ENCODE measurements around the gene EFCAB8.
"Not testable (repeated sequence)": the region's sequence is repeated elsewhere in the genome, so short reads cannot be mapped to it uniquely, and the experiment has no call there.

EFCAB8 gene

GRCh38 chr20:32886652-32887051, 27.9 kb downstream of the EFCAB8 start:
- DNase-seq (ENCODE audit: low spot score) = no peak

GRCh38 chr20:32887492-32887891, 28.8 kb downstream of the EFCAB8 start:
- no peak for DNase-seq (ENCODE audit: low spot score)

- DNase-seq (ENCODE audit: low spot score) = no peak
These were observed 29.9 kb downstream of the EFCAB8 start for GRCh38 chr20:32888636-32889035.

GRCh38 chr20:32889281-32889680, 30.6 kb downstream of the EFCAB8 start:
- DNase-seq (ENCODE audit: low spot score) = no peak

- DNase-seq (ENCODE audit: low spot score) = no peak
These were observed 32.8 kb downstream of the EFCAB8 start for GRCh38 chr20:32891491-32891890.

GRCh38 chr20:32891926-32892660, 33.4 kb downstream of the EFCAB8 start:
- no peak for DNase-seq (ENCODE audit: low spot score)

- DNase-seq (ENCODE audit: low spot score) = no peak
These were observed 34.7 kb downstream of the EFCAB8 start for GRCh38 chr20:32893263-32894025.

GRCh38 chr20:32894026-32894483, 35.3 kb downstream of the EFCAB8 start:
- peak; percentile 60 for DNase-seq (ENCODE audit: low spot score)

- DNase-seq (ENCODE audit: low spot score) = no peak
These were observed 36.1 kb downstream of the EFCAB8 start for GRCh38 chr20:32894711-32895355.

- no peak for DNase-seq (ENCODE audit: low spot score)
These were observed 38.0 kb downstream of the EFCAB8 start for GRCh38 chr20:32896521-32897280.

- DNase-seq (ENCODE audit: low spot score) = no peak
These were observed 40.0 kb downstream of the EFCAB8 start for GRCh38 chr20:32898729-32899128.

GRCh38 chr20:32902456-32903420, 44.0 kb downstream of the EFCAB8 start:
- DNase-seq (ENCODE audit: low spot score) = peak; percentile 70

- DNase-seq (ENCODE audit: low spot score) = no peak
These were observed 45.0 kb downstream of the EFCAB8 start for GRCh38 chr20:32903666-32904175.

- DNase-seq (ENCODE audit: low spot score) = not testable (repeated sequence)
These were observed 46.0 kb downstream of the EFCAB8 start for GRCh38 chr20:32904678-32905077.

- no peak for DNase-seq (ENCODE audit: low spot score)
These were observed 47.5 kb downstream of the EFCAB8 start for GRCh38 chr20:32906200-32906599.

- DNase-seq (ENCODE audit: low spot score) = no peak
These were observed 48.3 kb downstream of the EFCAB8 start for GRCh38 chr20:32906871-32907495.

GRCh38 chr20:32907886-32908285, 49.2 kb downstream of the EFCAB8 start:
- no peak for DNase-seq (ENCODE audit: low spot score)

GRCh38 chr20:32908334-32909292, 49.9 kb downstream of the EFCAB8 start:
- DNase-seq (ENCODE audit: low spot score) = no peak

- no peak for DNase-seq (ENCODE audit: low spot score)
These were observed 50.7 kb downstream of the EFCAB8 start for GRCh38 chr20:32909451-32909850.

All from ecto neural progenitor cell (in vitro differentiated cells).